Stimulated activated CD8-positive, alpha-beta memory T cell treated with anti-CD3 and anti-CD28 coated beads, Interleukin-12 subunit alpha, Interleukin-12 subunit beta, amount 100 ng/mL, for 4 hours (primary cell): ENCODE data around the gene NMU.
A peak's percentile ranks its signal among the peaks of the same experiment; 100 is the strongest.
"Not testable (repeated sequence)": the region's sequence is repeated elsewhere in the genome, so short reads cannot be mapped to it uniquely, and the experiment has no call there.

Experiments
- DNase-seq: peaks from one replicate; pipeline ENCODE4 v3.0.0-alpha.2; 2020; ENCODE audit warnings: low read depth

NMU gene

DNA sequence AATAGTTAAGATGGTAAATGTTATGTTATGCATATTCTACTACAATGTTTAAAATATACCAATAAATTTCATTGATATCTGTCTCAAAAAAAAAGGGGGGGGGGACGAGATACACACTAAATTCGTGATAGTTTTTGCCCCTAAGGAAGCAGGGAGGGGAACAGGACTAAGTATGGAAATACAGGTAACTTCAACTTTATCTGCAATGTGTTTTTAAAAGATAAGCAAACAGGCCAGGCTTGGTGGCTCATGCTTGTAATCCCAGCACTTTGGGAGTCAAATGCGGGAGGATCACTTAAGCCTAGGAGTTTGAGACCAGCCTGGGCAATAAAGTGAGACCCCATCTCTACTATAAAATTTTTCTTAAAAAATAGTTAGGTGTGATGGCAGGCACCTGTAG is 76.0 kb downstream of the NMU start:
- no peak for DNase-seq

DNA sequence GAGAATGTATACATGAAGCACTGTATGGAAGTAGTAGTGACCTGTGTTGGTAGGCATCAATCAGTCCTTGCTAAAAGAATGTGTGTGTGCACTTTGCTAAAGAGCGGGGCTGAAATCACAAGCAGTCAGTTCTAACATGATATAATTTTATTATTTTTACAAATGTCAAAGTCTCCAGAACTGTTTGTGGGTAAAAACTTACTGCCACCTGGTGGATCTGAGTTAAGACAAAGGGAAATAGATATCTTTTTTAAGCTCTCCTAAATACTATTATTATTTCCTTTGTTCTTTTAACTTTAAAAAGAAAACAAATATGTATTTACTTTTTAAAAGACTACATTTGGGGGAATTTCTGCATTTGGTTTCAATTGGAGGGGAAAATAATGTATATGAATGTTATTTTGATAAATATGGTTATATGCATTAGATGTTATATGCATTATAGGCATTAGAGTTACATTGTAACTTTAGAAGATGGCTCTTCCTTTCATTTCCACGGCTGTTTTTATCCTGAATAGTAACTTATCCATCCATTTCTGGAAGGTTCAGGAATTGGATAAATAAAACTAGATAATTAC is 81.6 kb downstream of the NMU start:
- no peak for DNase-seq

DNA sequence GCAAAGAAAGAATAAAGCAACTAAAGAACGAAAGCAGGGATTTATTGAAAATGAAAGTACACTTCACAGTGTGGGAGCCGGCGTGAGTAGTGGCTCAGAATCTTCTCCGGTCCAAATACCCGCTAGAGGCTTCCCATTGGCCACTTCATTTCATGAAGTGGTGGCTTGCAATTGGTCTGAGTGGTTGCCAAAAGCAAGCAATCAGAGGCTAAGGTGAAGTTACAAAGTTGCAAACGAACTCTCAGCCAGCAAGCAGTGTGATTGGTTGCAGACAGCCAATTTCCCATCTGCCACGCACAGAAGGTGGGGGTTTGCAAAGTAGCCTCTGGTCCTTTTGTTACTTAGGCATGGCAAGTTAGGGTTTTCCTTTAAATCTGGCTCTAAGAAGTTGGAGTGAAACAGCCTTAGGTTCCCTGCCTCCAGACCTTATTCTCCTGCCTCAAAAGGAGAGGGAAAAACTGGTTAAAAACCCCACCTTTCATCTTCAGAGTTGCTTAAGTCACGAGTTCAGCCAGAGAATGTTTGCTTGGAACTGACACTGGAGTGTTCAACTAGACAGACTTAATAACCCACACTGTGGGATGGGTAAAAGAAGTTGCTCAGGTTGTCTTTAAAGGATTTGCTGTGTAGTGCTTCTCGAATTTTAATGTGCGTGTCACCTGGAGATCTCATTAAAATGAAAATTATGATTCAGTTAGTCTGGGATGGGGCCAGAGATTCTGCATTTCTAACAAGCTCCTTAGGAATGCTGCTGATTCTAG is 82.5 kb downstream of the NMU start:
- no peak for DNase-seq

DNA sequence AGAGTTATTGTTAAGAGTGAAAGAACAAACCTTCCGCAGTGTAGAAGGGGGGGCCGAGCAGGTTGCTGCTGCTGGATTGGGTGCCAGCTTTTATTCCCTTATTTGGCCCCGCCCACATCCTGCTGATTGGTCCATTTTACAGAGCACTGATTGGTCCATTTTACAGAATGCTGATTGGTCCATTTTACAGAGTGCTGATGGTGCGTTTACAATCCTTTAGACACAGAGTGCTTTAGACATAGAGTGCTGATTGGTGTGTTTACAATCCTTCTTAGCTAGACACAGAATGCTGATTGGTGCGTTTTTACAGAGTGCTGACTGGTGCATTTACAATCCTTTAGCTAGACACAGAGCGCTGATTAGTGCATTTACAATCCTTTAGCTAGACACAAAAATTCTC is 84.1 kb downstream of the NMU start:
- DNase-seq: not testable (repeated sequence)

DNA sequence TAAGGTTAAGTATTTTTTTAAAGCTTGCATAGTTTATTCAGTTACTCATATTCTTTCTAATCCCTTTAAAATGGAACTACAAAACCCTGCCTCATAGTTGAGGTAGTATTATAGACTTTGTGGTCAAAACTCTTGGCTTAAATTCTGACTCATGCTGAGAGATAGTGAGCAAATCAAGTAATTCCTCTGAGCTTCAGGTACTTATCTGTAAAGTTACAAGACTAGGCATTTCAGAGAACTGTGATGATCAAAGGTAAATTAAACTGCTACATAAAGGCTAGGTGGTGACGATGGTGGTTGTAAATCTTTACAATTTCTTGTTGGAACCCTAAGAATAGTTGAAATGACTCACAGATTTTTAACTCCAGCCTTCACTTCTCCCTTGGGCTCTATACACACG is 86.2 kb downstream of the NMU start:
- DNase-seq: no peak

DNA sequence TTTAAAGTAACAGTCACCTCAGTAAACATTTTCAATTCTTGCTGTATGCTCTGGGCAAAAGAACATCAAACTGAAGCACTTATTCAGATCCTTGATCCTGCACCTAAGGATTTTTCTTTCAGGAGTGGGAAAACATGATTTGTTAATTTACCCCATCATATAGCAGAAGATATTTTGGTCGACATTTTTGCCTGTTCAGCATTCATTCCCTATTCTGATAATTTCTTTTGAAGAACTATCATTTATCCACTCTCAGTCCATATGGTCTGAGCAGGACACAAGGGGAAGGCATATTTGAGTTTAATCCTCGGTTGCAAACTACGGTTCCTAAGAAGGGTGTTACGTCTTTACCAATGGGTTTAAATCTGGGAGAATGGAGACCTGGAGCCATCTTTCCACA is 88.2 kb downstream of the NMU start:
- DNase-seq: no peak

DNA sequence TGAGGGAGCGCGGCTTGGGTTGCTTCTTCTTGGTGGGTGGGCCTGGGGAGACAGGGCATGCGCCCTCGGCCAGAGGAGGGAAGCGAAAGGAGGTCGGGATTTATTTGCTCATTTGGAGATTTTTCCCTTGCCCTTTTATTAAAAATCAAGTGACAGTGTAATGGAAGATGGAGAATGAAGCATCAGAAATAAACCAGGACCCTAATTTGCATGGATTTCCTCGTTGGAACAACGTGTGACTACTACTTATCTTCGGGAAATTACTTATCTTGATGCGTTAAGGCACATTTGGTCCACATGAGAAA is 88.7 kb downstream of the NMU start:
- no peak for DNase-seq

DNA sequence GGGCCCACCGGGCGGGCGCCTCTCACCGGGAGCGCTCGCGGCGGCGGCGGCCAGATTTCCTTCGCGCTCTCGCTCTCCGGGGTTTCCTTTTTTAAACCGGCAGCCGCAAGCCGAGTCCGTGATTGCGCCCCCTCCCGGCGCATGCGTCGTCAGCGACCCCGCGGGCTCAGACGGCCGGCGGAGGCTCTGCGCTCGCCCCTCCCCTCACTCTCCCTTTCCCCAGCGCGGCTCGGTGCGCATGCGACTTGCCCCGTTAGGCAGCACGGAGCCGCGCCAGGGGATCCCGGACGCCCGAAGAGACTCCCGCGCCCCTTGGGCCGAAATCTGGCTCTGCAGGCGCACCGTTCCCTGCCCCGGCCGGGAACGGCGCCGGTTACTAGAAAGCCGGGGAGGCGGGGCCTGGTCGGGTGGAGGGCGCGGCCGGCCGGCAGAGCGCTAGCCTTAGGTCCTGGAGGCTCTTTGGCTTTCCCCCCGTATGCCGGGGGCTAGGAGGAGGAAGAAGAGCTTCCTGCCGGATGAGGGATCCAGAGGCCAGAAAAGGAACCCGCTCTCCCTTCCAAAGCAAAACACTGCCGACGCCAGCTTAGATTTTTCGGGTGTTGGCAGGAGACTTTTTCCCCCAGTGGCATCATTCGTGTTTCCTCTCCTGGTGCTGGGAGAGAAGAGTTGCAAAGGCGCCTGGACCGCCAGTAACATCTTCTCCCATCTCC is 89.2 kb downstream of the NMU start, which contains the start of gene CLOCK:
CLOCK (minus strand) TSS at position 154 of the 710 bp plus-strand sequence. CDS start 64,124 bp downstream, outside the sequence.
- DNase-seq: peak; percentile 77

DNA sequence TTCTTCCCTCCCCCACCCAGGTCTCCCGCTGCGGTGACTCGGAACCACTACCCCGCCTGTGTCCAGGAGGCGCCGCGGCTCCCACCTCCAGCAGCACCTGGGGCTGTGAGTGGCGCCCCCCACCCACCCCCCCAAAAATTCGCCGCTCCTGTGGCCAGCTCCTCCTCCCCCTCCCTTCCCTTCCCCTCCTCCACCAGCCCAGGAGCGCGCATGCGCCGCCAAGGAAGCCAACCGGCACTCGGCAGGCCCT is 89.7 kb downstream of the NMU start:
- no peak for DNase-seq

DNA sequence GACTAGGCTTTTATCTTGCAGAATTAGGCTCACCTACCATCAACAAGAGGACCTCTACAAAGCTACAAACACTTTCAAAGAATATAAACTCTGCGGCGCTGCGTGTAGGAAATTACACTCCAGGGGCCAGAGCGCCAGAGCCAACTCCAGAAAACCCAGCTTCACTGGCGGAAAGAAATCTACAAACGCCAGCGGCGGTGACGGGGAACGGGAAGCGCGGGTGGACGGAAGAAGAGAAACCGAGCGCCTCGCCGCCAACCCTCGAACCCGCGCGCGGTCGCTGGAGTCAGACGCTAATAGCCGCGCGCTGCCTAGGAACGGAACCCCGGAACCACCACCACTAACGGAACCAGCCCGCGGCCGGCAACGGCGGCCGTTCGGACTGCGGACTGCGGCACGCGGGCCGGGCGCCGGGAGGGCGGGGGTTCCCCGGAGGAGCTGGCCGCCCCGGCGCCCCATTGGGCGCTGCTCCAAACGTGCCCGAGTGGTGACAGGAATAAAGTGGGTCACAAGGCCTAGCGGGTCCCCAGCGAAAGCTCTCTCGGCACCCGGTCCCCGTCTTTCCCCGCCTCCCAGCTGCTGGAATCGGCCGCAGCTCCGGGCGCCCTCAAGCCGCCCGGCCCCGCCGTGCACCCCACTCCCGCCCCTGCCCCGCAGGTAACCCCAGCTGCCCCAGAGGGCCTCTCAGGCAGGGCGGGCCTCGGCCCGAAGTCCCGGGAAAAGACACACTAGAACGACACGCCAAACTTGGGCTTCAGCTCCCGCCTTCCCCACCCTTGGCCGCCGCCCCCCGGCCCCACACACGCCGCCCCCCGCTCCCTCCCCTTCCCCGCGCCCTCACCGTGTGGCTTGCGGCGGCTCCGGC is 90.2 kb downstream of the NMU start:
- peak; percentile 53 for DNase-seq
